Natural killer cell (primary cell): ENCODE measurements around the gene NAT9. TPM values are rescaled to one million over a fixed set of nuclear protein-coding genes. Genes with fewer than 3 reads are reported as not detected.

Experiments
- ATAC-seq, 3 donors: fragments of 150-1000 bp in 2 of 3; fragments of 200-7000 bp in 1 of 3; cut with Tn5 transposase; 1 replicate in 1 of 3; 2 replicates in 2 of 3; pipeline ENCODE4 v1.10.0; 2021; ENCODE audit warnings: mild to moderate bottlenecking in 2 of 3, moderate library complexity in 2 of 3
- DNase-seq, 2 donors: peaks; one replicate each; pipeline versions ENCODE4 v3.0.0 to v3.0.0-alpha.2; 2013 to 2021; ENCODE audit warnings: mixed read lengths in 1 of 2
- H3K27ac ChIP-seq: one replicate; pipeline ENCODE4 v1.5.1; 2013; ENCODE audit warnings: mild to moderate bottlenecking, low read length
- H3K27me3 ChIP-seq: one replicate; pipeline ENCODE4 v1.6.1; 2013; ENCODE audit warnings: low read length; ENCODE audit not compliant: control insufficient read depth, insufficient read depth
- H3K36me3 ChIP-seq: one replicate; pipeline ENCODE4 v1.6.1; 2013; ENCODE audit warnings: low read length; ENCODE audit not compliant: control insufficient read depth, insufficient read depth
- H3K4me1 ChIP-seq: one replicate; pipeline ENCODE4 v1.6.1; 2013; ENCODE audit warnings: low read length; ENCODE audit not compliant: control insufficient read depth, insufficient read depth
- H3K4me3 ChIP-seq: one replicate; pipeline ENCODE4 v1.5.1; 2013; ENCODE audit warnings: low read length
- H3K9me3 ChIP-seq: one replicate; pipeline ENCODE4 v1.6.1; 2013; ENCODE audit warnings: low read length; ENCODE audit not compliant: control insufficient read depth, insufficient read depth
- H3K27ac Mint-ChIP-seq, 2 donors: one replicate each; pipeline ENCODE4 v1.8.0; 2022; ENCODE audit warnings: mild to moderate bottlenecking in 2 of 2, mixed read lengths in 2 of 2, moderate library complexity in 1 of 2
- H3K27me3 Mint-ChIP-seq, 2 donors: one replicate each; pipeline ENCODE4 v1.8.0; 2022; ENCODE audit warnings: low read depth in 2 of 2, mixed read lengths in 2 of 2
- H3K36me3 Mint-ChIP-seq: one replicate; pipeline ENCODE4 v1.8.0; 2022; ENCODE audit warnings: mixed read lengths
- H3K4me1 Mint-ChIP-seq, 2 donors: one replicate each; pipeline ENCODE4 v1.8.0; 2022; ENCODE audit warnings: mixed read lengths in 2 of 2
- H3K4me3 Mint-ChIP-seq: one replicate; pipeline ENCODE4 v1.8.0; 2022; ENCODE audit warnings: mild to moderate bottlenecking, moderate library complexity, mixed read lengths
- H3K9me3 Mint-ChIP-seq, 2 donors: one replicate each; pipeline ENCODE4 v1.8.0; 2022; ENCODE audit warnings: mixed read lengths in 2 of 2
- WGBS: methylation state at CpG from one replicate; pipeline ENCODE4 v1.1.7; 2013; ENCODE audit warnings: missing lambda C conversion rate; ENCODE audit not compliant: insufficient coverage; 5-methylcytosine and 5-hydroxymethylcytosine counted together
- intact Hi-C: fragments of 100-400 bp; cut with micrococcal nuclease; formaldehyde crosslinking; loops from one replicate; pipeline ENCODE4 v1.14.2; 2022
- total RNA-seq, 4 donors: library from RNA; stranded (reverse); fragments of 120-200 nt in 1 of 4; gene quantifications; one replicate each; pipeline versions ENCODE4 v1.2.3 to v1.2.4, GENCODE V29; 2013 to 2022
- TF ChIP-seq, protein P1 (sequence below): fragments of 200-600 bp; IDR thresholded peaks from one replicate; pipeline ENCODE4 v1.8.0; 2022; ENCODE audit warnings: antibody characterized with exemption

The NAT9 gene
- total RNA-seq, 3 donors from 2014 or later (not counting 1 experiment from before 2014, with no cell fraction given), result 20.0 to 27.2 (median 24.8) TPM

GRCh38 chr17:74780443-74781238, 4.5 kb upstream of the NAT9 start:
- ATAC-seq (peak; percentile 57 to 61 (median 61)), DNase-seq (peak; percentile 35 to 67)
- no peak overlapping the region for H3K4me3 ChIP-seq
- WGBS, result 44% methylated on average over 6 of the region's 7 CpGs
- Mint-ChIP-seq H3K9me3 (no peaks in the 10 kb centered on the region), H3K27ac (peak overlapping the region; percentile 86 to 92), H3K4me3 (peak overlapping the region; percentile 71), H3K4me1 (peaks cover 40 to 46% of the 10 kb centered on the region in 2 donors), H3K27me3 (no peaks in the 10 kb centered on the region), H3K36me3 (no peaks in the 10 kb centered on the region)
- peaks cover 56% of the 10 kb centered on the region for H3K4me1 ChIP-seq
- peaks cover 2% of the 10 kb centered on the region for H3K36me3 ChIP-seq
- intact Hi-C loops, result loop anchor here (1.0 kb wide), 2 partner anchors 36 to 123 kb away; no protein-coding TSS in a partner anchor
- no peaks in the 10 kb centered on the region for H3K9me3 ChIP-seq
- TF ChIP-seq, protein P1, sequence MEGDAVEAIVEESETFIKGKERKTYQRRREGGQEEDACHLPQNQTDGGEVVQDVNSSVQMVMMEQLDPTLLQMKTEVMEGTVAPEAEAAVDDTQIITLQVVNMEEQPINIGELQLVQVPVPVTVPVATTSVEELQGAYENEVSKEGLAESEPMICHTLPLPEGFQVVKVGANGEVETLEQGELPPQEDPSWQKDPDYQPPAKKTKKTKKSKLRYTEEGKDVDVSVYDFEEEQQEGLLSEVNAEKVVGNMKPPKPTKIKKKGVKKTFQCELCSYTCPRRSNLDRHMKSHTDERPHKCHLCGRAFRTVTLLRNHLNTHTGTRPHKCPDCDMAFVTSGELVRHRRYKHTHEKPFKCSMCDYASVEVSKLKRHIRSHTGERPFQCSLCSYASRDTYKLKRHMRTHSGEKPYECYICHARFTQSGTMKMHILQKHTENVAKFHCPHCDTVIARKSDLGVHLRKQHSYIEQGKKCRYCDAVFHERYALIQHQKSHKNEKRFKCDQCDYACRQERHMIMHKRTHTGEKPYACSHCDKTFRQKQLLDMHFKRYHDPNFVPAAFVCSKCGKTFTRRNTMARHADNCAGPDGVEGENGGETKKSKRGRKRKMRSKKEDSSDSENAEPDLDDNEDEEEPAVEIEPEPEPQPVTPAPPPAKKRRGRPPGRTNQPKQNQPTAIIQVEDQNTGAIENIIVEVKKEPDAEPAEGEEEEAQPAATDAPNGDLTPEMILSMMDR, result peak; percentile 69
- peak overlapping the region; percentile 62 for H3K27ac ChIP-seq
- no peaks in the 10 kb centered on the region for H3K27me3 ChIP-seq

- peak overlapping the region; percentile 62 for H3K27ac ChIP-seq
- H3K36me3 Mint-ChIP-seq, result no peaks in the 10 kb centered on the region
- no peaks in the 10 kb centered on the region for H3K36me3 ChIP-seq
- peak overlapping the region; percentile 77 for H3K4me3 Mint-ChIP-seq
- 32% methylated on average over 11 of the region's 11 CpGs for whole genome bisulfite sequencing
- ATAC-seq (peak; percentile 32 to 75 (median 33)), DNase-seq (peak; percentile 36 to 84)
- H3K4me1 Mint-ChIP-seq, result peaks cover 44 to 50% of the 10 kb centered on the region in 2 donors
- H3K9me3 Mint-ChIP-seq, result no peaks in the 10 kb centered on the region
- H3K4me3 ChIP-seq, result no peak overlapping the region
- H3K27me3 Mint-ChIP-seq, result no peaks in the 10 kb centered on the region
- intact Hi-C loops, result no loop called here
- H3K9me3 ChIP-seq, result no peaks in the 10 kb centered on the region
- TF ChIP-seq, protein P1, result no peak
- peaks cover 59% of the 10 kb centered on the region for H3K4me1 ChIP-seq
- H3K27me3 ChIP-seq, result no peaks in the 10 kb centered on the region
- peak overlapping the region; percentile 86 to 92 for H3K27ac Mint-ChIP-seq
These were observed 3.8 kb upstream of the NAT9 start for GRCh38 chr17:74779948-74780400.

DNA sequence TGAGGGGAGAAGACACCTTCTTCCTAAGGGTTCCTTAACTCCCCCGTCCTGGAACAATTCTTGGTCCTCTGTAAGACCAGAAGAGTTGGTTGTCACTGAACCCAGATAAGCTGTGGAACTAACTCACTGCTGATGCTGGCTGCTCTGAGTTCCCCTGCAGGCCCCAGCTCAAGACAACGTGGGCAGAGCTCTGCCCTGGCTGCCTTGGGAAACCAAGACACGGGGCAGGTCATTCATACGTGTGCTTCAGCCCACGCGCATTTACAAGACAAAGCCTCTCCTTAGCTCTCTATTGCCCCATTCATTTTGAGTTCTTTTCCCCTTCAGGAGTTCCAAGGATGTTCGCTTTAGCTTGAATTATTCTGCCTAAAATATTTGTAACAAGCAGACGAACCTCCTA, 3.4 kb upstream of the NAT9 start:
- no peaks in the 10 kb centered on the region for H3K27me3 Mint-ChIP-seq

More for the DNA sequence above, 3.4 kb upstream of the NAT9 start:
- Histone ChIP-seq H3K4me3 (no peak overlapping the region), H3K36me3 (no peaks in the 10 kb centered on the region), H3K4me1 (peaks cover 61% of the 10 kb centered on the region), H3K27ac (peak overlapping the region; percentile 59), H3K27me3 (no peaks in the 10 kb centered on the region), H3K9me3 (no peaks in the 10 kb centered on the region)
- Mint-ChIP-seq H3K4me1 (peaks cover 44 to 50% of the 10 kb centered on the region in 2 donors), H3K27ac (peak overlapping the region; percentile 86 to 92), H3K9me3 (no peaks in the 10 kb centered on the region), H3K36me3 (no peaks in the 10 kb centered on the region), H3K4me3 (peak overlapping the region; percentile 77)
- ATAC-seq (no peak), DNase-seq (peak in 1 of 2 donors; percentile 31)
- WGBS, result 59% methylated on average over 8 of the region's 8 CpGs
- TF ChIP-seq, protein P1, result no peak
- intact Hi-C loops, result no loop called here
